Right lobe of liver (tissue), 6 donors: ENCODE results near the gene SLC22A25. TPM values are rescaled to one million over a fixed set of nuclear protein-coding genes. Genes with fewer than 3 reads are reported as not detected.
A peak's percentile ranks its signal among the peaks of the same experiment; 100 is the strongest.

Experiments used
- ATAC-seq, 4 donors: fragments of 200-7000 bp; cut with Tn5 transposase; one replicate each; pipeline ENCODE4 v1.9.1; 2020; ENCODE audit warnings: mild to moderate bottlenecking in 4 of 4, moderate library complexity in 4 of 4
- DNase-seq, 3 donors: peaks; one replicate each; pipeline ENCODE4 v3.0.0-alpha.2; 2020
- H3K27ac ChIP-seq, 3 donors: fragments of 200-600 bp; one replicate each; pipeline ENCODE4 v1.8.0; 2022
- H3K27me3 ChIP-seq, 2 donors: fragments of 200-600 bp; one replicate each; pipeline ENCODE4 v1.8.0; 2022
- H3K36me3 ChIP-seq, 4 donors: fragments of 200-600 bp; sonication (generic) in 1 of 4; one replicate each; pipeline versions ENCODE4 v1.5.1 to v1.8.0; 2017 to 2022; ENCODE audit warnings: control low read depth in 1 of 4
- H3K4me1 ChIP-seq, 4 donors: fragments of 200-600 bp; sonication (generic) in 1 of 4; one replicate each; pipeline versions ENCODE4 v1.5.1 to v1.8.0; 2017 to 2022; ENCODE audit warnings: control low read depth in 1 of 4
- H3K4me3 ChIP-seq, 3 donors: fragments of 200-600 bp; one replicate each; pipeline ENCODE4 v1.8.0; 2022
- H3K9me3 ChIP-seq, 4 donors: fragments of 200-600 bp; sonication (generic) in 1 of 4; one replicate each; pipeline versions ENCODE4 v1.5.1 to v1.8.0; 2017 to 2022; ENCODE audit warnings: control low read depth in 1 of 4
- CTCF ChIP-seq, 4 donors: fragments of 200-600 bp in 3 of 4; fragments of 450-650 bp in 1 of 4; IDR thresholded peaks; one replicate each; pipeline versions ENCODE4 v1.5.1 to v1.8.0; 2016 to 2022; ENCODE audit warnings: antibody characterized with exemption in 4 of 4, mild to moderate bottlenecking in 2 of 4
- POLR2A ChIP-seq: fragments of 450-650 bp; IDR thresholded peaks from one replicate; pipeline ENCODE4 v1.6.1; 2017; ENCODE audit warnings: antibody characterized with exemption, mild to moderate bottlenecking
- WGBS: methylation state at CpG from one replicate; pipeline ENCODE4 v1.1.6; 2018; ENCODE audit warnings: low coverage, low lambda C conversion rate; ENCODE audit not compliant: insufficient coverage; ENCODE audit errors: missing lambda C conversion rate; 5-methylcytosine and 5-hydroxymethylcytosine counted together
- intact Hi-C, 2 donors: fragments of 100-400 bp; cut with DNase I; formaldehyde crosslinking; loops; one replicate each; pipeline versions ENCODE4 v1.11.2 to v1.14.1; 2022
- total RNA-seq, 6 experiments: library from RNA; depleted of rRNA in 2 of 6; stranded (reverse); fragments of >200 nt in 2 of 6; fragmentation: NEBNext Ultra II Directional in 3 of 6; extraction: Animal tissue kit (Norgen Biotek cat#: 25700) in 3 of 6; gene quantifications; one replicate each; pipeline versions ENCODE4 v1.1.0 to v1.2.4, GENCODE V29; 2016 to 2023
- donor health status: DM: no; HTN: yes; CAD: no.
- donor health status: DM: no; HTN: no; CAD: no.
- donor health status: DM: no; HTN: no; CAD: no.
- donor health status: DM: no; HTN: yes; CAD: no.
- donor health status: DM: no; HTN: yes; CAD: no.

The SLC22A25 gene
- total RNA-seq, 6 experiments from 2014 or later: 9.0 to 39.0 (median 14.7) TPM

GRCh38 chr11:63246045-63246444 lies 2.6 kb upstream of the SLC22A25 start:
- Histone ChIP-seq H3K4me3 (peak overlapping the region in 2 of 3 donors; percentile 61 to 77), H3K36me3 (no peaks in the 10 kb centered on the region), H3K27me3 (no peaks in the 10 kb centered on the region), H3K4me1 (peaks cover 0 to 35% (median 12%) of the 10 kb centered on the region in 4 donors), H3K9me3 (no peaks in the 10 kb centered on the region), H3K27ac (peak overlapping the region; percentile 54 to 96 (median 86))
- TF ChIP-seq CTCF (IDR thresholded peaks at IDR 0.05) (no peak), POLR2A (no peak)
- ATAC-seq (no peak), DNase-seq (no peak)
- intact Hi-C loops: no loop called here
- 8% methylated on average over 1 of the region's 1 CpG for WGBS

DNA sequence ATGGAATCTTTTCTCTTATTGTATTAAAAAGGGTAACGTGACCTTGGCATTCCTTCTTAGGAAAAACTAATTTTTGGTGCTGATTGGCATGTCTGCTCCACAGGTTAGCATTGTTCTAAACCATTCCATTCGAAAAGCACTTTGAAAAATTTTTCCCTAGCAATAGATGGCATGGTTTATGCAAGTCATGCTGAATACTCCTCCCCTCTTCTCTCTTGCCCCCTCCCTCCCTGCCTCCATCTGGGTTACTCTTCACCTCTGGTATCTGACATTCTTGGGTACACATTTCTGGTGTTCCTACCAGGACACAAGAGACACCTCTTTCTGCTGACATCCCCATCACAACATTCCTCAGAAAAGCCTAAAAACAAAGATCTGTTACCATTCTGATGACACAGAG lies 1.5 kb upstream of the SLC22A25 start:
- H3K4me1 ChIP-seq: peaks cover 0 to 25% (median 5%) of the 10 kb centered on the region in 4 donors
- H3K4me3 ChIP-seq: peak overlapping the region; percentile 35 to 77 (median 61)
- H3K36me3 ChIP-seq: no peaks in the 10 kb centered on the region
- peak in 1 of 3 donors; percentile 71 for DNase-seq
- H3K9me3 ChIP-seq: no peaks in the 10 kb centered on the region
- ATAC-seq: peak; percentile 13 to 56 (median 38)
- 30% methylated on average over 2 of the region's 2 CpGs for WGBS
- no peaks in the 10 kb centered on the region for H3K27me3 ChIP-seq
- H3K27ac ChIP-seq: peak overlapping the region in 2 of 3 donors; percentile 74 to 96
- TF ChIP-seq POLR2A (peak; percentile 21), CTCF (IDR thresholded peaks at IDR 0.05) (no peak)
- intact Hi-C loops: no loop called here

DNA sequence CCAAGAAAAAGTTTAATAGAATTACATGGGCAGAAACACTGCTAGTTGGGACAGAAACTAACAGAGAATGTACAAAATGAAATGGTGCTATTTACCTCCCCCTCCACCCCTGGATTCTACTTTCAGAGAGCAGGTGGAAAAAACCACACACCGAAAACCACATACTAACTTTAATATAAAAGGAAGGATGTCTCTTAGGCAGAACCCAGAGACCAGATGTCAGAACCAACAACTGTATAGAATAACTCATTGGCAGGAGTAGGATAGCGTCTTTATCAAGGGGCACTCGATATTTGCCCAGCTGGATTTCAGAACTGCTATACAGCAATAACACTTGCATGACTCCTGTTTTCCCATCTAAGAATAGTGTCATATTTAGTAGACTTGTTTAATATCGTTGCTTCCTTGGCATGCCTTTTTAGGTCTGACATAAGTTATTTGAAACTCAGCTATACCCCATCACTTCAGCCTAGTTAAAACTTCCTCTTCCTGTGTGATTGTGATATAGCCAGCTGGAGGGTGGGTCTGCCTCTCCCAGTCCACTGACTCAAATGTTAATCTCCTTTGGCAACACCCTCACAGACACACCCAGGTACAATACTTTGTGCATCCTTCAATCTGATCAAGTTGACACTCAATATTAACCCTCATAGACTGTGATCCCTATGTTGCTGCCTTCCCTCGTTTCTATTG lies 1.2 kb downstream of the SLC22A25 start:
- DNase-seq (no peak), ATAC-seq (no peak)
- Histone ChIP-seq H3K9me3 (no peaks in the 10 kb centered on the region), H3K27me3 (no peaks in the 10 kb centered on the region), H3K36me3 (peaks cover 0 to 19% (median 9%) of the 10 kb centered on the region in 4 donors), H3K4me1 (peaks cover 0 to 23% (median 11%) of the 10 kb centered on the region in 4 donors), H3K4me3 (peak overlapping the region; percentile 35 to 77 (median 61)), H3K27ac (peak overlapping the region; percentile 52 to 96 (median 74))
- TF ChIP-seq POLR2A: no peak
- intact Hi-C loops: no loop called here
- 21% methylated on average over 5 of the region's 5 CpGs for WGBS

DNA sequence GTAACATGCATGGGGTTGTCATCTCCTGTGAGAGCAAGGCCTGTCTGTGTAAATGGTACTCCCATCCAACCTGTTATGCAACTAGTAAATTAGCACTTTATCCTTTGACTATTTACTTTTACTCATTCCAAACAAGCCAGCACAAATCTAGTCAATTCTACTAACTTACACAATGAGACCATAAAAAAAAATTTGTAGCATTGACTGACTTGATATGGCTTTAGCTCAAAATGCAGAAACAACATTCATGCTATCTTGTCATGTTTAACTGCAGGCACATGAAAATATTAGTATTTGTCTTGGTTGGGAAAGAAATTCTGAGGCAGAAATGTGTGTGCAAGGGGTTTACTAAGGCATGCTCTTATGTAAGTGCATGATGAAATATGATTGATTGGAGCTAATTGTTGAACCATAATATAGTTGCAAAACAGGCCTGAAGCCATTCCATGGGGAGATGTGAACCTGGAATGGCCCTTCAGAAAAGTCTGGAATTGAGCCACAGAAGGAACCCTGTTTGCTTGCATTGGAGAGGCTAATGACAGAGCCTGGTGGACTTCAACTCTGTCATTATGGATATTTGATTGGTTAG lies 2.5 kb downstream of the SLC22A25 start:
- Histone ChIP-seq H3K36me3 (peaks cover 0 to 32% (median 18%) of the 10 kb centered on the region in 4 donors), H3K27ac (peak overlapping the region in 2 of 3 donors; percentile 74 to 96), H3K4me1 (peaks cover 0 to 22% (median 8%) of the 10 kb centered on the region in 4 donors), H3K4me3 (peak overlapping the region in 2 of 3 donors; percentile 61 to 77), H3K27me3 (no peaks in the 10 kb centered on the region), H3K9me3 (no peaks in the 10 kb centered on the region)
- peak in 1 of 3 donors; percentile 77 for DNase-seq
- TF ChIP-seq CTCF (IDR thresholded peaks at IDR 0.05): no peak
- peak; percentile 25 for TF ChIP-seq POLR2A
- peak; percentile 53 to 78 (median 73) for ATAC-seq
- intact Hi-C loops: no loop called here

- peaks cover 0 to 36% (median 19%) of the 10 kb centered on the region in 4 donors for H3K36me3 ChIP-seq
- no peaks in the 10 kb centered on the region for H3K27me3 ChIP-seq
- TF ChIP-seq POLR2A: no peak
- TF ChIP-seq CTCF (IDR thresholded peaks at IDR 0.05): no peak
- WGBS: 8% methylated on average over 1 of the region's 1 CpG
- DNase-seq (no peak), ATAC-seq (no peak)
- no peaks in the 10 kb centered on the region for H3K9me3 ChIP-seq
- peak overlapping the region in 2 of 3 donors; percentile 61 to 77 for H3K4me3 ChIP-seq
- H3K4me1 ChIP-seq: peaks cover 0 to 22% (median 8%) of the 10 kb centered on the region in 4 donors
- intact Hi-C loops: no loop called here
- H3K27ac ChIP-seq: peak overlapping the region; percentile 25 to 96 (median 74)
Measured at GRCh38 chr11:63240098-63240497, 3.3 kb downstream of the SLC22A25 start.
